ENCODE results near the gene UQCC5. TPM values are rescaled to one million over a fixed set of nuclear protein-coding genes. Genes with fewer than 3 reads are reported as not detected.

The UQCC5 gene
- total RNA-seq, 2 donors from 2014 or later, result 7.4 to 8.9 TPM

DNA sequence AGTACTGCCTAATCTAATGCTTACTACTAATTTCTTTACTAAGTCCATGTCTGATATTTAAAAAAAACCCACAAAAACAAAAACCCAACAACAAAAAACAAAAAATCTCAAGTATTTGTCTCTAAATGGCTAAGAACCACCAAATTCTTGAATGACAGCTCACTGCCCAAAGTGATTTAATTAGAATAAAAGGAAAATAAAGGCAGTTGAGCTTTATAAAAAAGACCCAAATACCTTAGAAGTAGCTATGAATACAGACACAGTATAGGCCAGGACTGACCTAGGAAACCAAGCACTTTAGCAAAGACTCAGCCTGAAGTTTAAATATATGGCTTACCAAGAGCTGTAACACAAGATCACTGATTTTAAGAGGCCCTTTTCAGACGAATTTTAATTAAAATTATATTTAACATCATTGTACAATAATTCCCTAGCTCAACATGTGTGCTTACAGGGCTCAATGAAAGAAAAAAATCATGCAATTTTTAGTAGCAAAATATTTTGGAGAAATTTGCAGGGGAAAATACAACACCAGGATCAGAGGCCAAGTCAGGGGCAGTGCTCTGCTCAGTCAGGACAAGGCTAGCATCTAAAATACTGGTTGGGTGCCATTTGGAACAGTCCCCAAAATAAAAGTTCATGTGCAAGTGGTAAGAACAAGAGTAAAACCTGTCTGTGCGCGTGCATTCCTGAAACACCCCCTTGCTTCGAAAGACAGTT lies 24.8 kb downstream of the UQCC5 start:
- H3K4me3 Mint-ChIP-seq, result no peak overlapping the region
- DNase-seq (no peak), ATAC-seq (replicated peaks in 1 of 2) (no peak)
- H3K4me1 Mint-ChIP-seq (ENCODE audit: low read depth), result no peaks in the 10 kb centered on the region
- H3K36me3 Mint-ChIP-seq (ENCODE audit: insufficient read depth in 2 of 2), result peaks cover 12 to 32% of the 10 kb centered on the region in 2 donors
- H3K9me3 Mint-ChIP-seq, result no peaks in the 10 kb centered on the region
- H3K27ac Mint-ChIP-seq, result no peak overlapping the region
- H3K27me3 Mint-ChIP-seq (ENCODE audit: low read depth), result no peaks in the 10 kb centered on the region

- no peaks in the 10 kb centered on the region for H3K27me3 Mint-ChIP-seq (ENCODE audit: low read depth)
- no peaks in the 10 kb centered on the region for H3K4me1 Mint-ChIP-seq (ENCODE audit: low read depth)
These were observed 27.6 kb downstream of the UQCC5 start for GRCh38 chr3:52563984-52564383.

GRCh38 chr3:52568069-52568468 lies 31.7 kb downstream of the UQCC5 start:
- H3K36me3 Mint-ChIP-seq (ENCODE audit: insufficient read depth in 2 of 2), result peaks cover 3 to 5% of the 10 kb centered on the region in 2 donors
- DNase-seq (no peak), ATAC-seq (replicated peaks in 1 of 2) (no peak)
- H3K4me1 Mint-ChIP-seq (ENCODE audit: low read depth), result no peaks in the 10 kb centered on the region
- H3K27me3 Mint-ChIP-seq (ENCODE audit: low read depth), result no peaks in the 10 kb centered on the region
- H3K9me3 Mint-ChIP-seq, result no peaks in the 10 kb centered on the region
- H3K4me3 Mint-ChIP-seq, result no peak overlapping the region
- no peak overlapping the region for H3K27ac Mint-ChIP-seq

More at GRCh38 chr3:52563984-52564383, 27.6 kb downstream of the UQCC5 start:
- Mint-ChIP-seq H3K27ac (no peak overlapping the region), H3K4me3 (no peak overlapping the region), H3K9me3 (no peaks in the 10 kb centered on the region), H3K36me3 (ENCODE audit: insufficient read depth in 2 of 2) (peaks cover 13 to 25% of the 10 kb centered on the region in 2 donors)
- ATAC-seq (replicated peaks in 1 of 2), result no peak
- DNase-seq, result no peak

GRCh38 chr3:52570076-52570475 lies 33.7 kb downstream of the UQCC5 start:
- DNase-seq, result no peak
- Mint-ChIP-seq H3K4me3 (no peak overlapping the region), H3K9me3 (no peaks in the 10 kb centered on the region), H3K27me3 (ENCODE audit: low read depth) (no peaks in the 10 kb centered on the region), H3K27ac (no peak overlapping the region), H3K4me1 (ENCODE audit: low read depth) (no peaks in the 10 kb centered on the region), H3K36me3 (ENCODE audit: insufficient read depth in 2 of 2) (peaks cover 6% of the 10 kb centered on the region in 2 donors)
- ATAC-seq (replicated peaks in 1 of 2), result no peak

GRCh38 chr3:52572221-52572620 lies 35.8 kb downstream of the UQCC5 start:
- Mint-ChIP-seq H3K9me3 (no peaks in the 10 kb centered on the region), H3K27ac (no peak overlapping the region), H3K27me3 (ENCODE audit: low read depth) (no peaks in the 10 kb centered on the region), H3K36me3 (ENCODE audit: insufficient read depth in 2 of 2) (peaks cover 6 to 16% of the 10 kb centered on the region in 2 donors), H3K4me3 (no peak overlapping the region), H3K4me1 (ENCODE audit: low read depth) (no peaks in the 10 kb centered on the region)
- ATAC-seq (replicated peaks in 1 of 2) (no peak), DNase-seq (no peak)

DNA sequence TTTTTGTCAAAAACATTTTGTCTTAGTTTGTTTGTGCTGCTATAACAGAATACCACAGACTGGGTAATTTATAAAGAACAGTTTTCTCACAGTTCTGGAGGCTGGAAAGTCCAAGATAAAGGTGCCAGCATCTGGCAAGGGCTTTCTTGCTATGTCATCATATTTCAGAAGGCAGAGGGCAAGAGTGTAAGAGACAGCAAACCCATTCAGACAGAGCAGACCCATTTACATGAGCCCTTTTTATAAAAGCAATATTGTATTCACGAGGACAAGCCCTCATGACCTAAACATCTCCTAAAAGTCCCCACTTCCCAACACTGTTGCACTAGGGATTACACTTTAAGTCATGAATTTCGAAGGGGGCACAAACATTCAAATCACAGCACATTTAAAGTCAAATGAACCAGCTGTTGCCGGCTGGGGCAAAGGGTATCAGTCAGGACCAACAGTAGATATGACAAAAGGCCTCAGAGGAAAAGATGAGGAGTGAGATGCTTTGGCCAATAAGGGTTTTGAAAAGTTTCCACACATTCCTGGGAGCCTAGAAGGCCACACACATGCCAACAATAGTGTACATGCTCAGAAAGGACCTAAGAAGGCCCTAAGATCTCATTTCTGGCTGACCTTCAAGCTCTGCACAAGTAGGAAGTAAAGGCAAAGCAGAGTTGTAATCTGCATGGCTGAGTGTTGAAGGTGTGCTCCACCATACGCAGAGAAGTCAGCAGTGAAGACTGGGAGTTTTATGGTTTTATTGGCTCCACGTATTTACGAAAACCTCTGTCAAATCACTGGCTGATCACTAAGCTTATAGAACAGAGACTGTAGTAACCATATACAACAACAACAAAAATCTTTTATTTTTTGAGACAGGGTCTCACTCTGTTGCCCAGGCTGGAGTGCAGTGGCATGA lies 37.9 kb downstream of the UQCC5 start:
- H3K36me3 Mint-ChIP-seq (ENCODE audit: insufficient read depth in 2 of 2), result peaks cover 12 to 33% of the 10 kb centered on the region in 2 donors

More for the DNA sequence above, 37.9 kb downstream of the UQCC5 start:
- Mint-ChIP-seq H3K4me1 (ENCODE audit: low read depth) (no peaks in the 10 kb centered on the region), H3K27ac (peak overlapping the region; percentile 61), H3K4me3 (no peak overlapping the region), H3K27me3 (ENCODE audit: low read depth) (no peaks in the 10 kb centered on the region), H3K9me3 (no peaks in the 10 kb centered on the region)
- ATAC-seq (replicated peaks in 1 of 2) (no peak), DNase-seq (no peak)

Other genes starting within 250 kb of the UQCC5 start
- 10 to 100 TPM; 21.5 to 25.4 TPM for gene GLYCTK, start 248.8 kb upstream of the UQCC5 start, total RNA-seq
- gene DNAH1, start 220.3 kb upstream of the UQCC5 start, total RNA-seq, result 10 to 100 TPM; 31.4 to 32.4 TPM
- gene BAP1, start 126.6 kb upstream of the UQCC5 start, total RNA-seq, result 100 to 1,000 TPM in 1 of 2 donors, 10 to 100 TPM in 1; 98.6 to 103 TPM
- gene PHF7, start 125.9 kb upstream of the UQCC5 start, total RNA-seq, result 10 to 100 TPM; 27.3 to 29.0 TPM
- under 1 TPM; 0.16 to 0.36 TPM for gene SEMA3G, start 91.5 kb upstream of the UQCC5 start, total RNA-seq
- 10 to 100 TPM; 10.8 to 14.4 TPM for gene TNNC1, start 82.6 kb upstream of the UQCC5 start, total RNA-seq
- 10 to 100 TPM; 80.2 to 81.7 TPM for gene NISCH, start 81.0 kb upstream of the UQCC5 start, total RNA-seq
- gene STAB1, start 41.3 kb upstream of the UQCC5 start, total RNA-seq, result under 1 TPM; 0.12 to 0.19 TPM
- 10 to 100 TPM; 23.5 to 24.3 TPM for gene NT5DC2, start 2.7 kb upstream of the UQCC5 start, total RNA-seq
- 10 to 100 TPM; 66.2 to 66.7 TPM for gene PBRM1, start 149.3 kb downstream of the UQCC5 start, total RNA-seq
- 100 to 1,000 TPM; 131 to 158 TPM for gene GNL3, start 149.4 kb downstream of the UQCC5 start, total RNA-seq
- gene GLT8D1, start 169.2 kb downstream of the UQCC5 start, total RNA-seq, result 10 to 100 TPM; 37.8 to 38.3 TPM
- 100 to 1,000 TPM; 100 to 111 TPM for gene SPCS1, start 169.5 kb downstream of the UQCC5 start, total RNA-seq
- gene NEK4, start 234.3 kb downstream of the UQCC5 start, total RNA-seq, result 10 to 100 TPM; 15.9 to 25.6 TPM
- not detected for gene ITIH1, start 241.0 kb downstream of the UQCC5 start, total RNA-seq